NOMO-1 treated with dmso at 0.1 percent for 144 hours (cell line): ENCODE data around the gene KCNAB1.

Experiments
- DNase-seq: peaks from one replicate; lab custom pipeline; 2025; ENCODE audit not compliant: unreplicated experiment; lab: John Stamatoyannopoulos, UW

The KCNAB1 gene

DNA sequence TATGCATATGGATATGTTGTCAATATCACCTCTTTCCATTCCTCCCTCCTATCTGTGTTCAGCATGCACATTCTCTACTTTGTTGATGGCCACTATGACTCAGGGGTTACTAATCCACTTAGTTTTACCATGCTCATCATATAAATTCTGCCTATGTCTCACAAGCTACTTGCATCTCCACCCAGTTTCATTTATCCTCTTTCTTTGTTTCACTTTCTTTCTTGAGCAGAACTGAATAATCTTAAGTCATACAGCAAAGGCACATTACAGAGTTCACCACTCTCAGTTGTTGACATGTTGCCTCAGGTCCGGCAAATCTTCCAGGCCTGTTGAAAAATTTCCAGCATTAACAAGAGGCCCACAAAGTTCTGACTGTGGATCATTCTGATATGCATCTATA, 363.0 kb downstream of the KCNAB1 start:
- peak; percentile 80 for DNase-seq

DNA sequence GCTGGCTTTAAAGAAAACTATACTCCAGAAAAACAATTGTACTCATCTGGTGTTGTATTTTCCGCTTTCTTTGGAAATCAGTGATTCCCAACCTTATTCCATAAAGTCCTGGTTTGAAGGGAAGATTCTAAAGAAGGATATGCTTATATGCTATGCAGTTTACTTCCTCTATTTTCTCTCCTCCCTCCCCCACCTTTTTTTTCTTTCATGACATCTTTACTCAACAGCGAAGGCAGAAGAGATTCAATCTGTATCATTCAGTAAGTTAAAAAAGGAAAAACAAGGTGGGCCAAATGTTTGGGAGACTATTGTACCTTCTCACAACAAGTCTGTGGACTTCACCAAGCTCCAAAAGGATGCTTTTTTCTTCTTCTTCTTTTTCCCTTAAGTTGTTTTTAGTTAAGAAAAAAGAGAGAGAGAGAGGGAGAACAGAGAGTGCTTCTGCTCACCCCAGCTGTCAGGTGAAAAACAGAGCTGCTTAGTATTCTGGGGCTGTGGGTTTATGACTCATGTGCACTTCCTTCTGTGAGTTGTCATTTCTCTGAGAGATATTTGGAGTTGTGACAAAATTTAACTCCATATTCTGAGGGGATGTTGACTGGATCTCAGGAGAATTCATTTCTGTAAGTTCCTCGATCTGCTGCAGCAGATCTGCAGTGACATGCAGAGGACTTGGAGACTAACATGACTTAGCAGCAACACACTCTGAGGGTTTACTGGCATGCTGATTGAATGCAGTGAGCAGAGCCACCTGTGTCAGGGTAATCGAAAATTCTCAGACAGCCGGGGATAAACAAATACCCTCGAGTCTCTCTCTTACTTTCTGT, 363.8 kb downstream of the KCNAB1 start:
- peak; percentile 79 for DNase-seq

DNA sequence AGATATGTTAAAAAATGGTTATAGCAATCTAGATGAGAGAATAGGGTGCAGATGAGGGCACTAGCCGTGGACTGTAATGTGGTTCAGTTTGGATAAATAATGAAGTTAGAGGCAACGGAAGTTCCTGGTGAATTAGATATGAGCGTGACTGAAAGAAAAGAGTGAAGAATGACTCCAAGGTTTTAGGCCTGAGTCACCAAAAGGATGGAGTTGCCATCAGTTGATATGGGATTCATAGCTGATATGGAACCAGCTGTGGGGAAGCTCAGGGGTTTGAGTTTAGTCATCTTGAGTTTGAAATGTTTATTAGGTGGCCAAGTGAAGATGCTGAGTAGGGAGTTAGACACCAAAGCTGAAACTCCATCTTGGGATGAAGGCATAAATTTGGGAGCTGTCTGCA, 368.4 kb downstream of the KCNAB1 start:
- DNase-seq: no peak

DNA sequence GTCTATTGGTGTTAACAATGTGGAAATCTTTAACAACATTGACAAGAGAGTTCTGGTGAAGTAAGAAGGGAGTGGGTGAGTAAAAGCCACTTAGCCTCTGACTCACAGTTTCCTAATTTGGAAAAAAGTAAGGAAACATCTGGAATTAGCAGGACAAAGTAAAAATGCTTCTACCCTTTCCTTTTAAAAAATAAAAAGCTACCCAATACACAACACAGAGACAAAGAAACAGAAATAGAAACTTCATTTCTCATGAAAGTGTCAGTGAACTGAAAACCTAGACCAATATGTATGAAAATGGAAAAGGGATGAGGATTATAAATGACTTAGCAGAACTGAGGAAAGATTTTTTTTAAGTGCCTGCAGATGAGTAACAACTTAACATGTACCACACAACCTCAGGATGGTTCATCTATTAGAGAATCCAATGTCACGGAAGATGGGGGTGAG, 369.1 kb downstream of the KCNAB1 start:
- no peak for DNase-seq

DNA sequence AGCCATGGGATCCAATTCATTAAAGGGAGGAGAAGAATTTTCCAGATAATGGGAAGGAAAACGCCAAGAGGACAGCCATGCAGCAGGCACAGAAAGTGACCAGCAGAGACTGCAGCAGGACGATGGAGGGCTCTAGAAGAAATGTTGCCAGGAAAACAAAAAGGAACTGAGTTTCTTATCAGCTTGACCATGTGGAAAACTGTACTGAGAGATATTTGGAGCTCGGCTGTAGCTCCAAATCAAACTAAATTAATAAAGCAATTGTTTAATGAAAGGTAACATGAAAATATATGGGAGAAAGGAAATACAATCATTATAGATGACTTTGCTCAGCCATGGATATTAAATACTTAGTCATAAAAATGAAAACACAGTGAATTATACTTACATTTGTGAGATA, 370.8 kb downstream of the KCNAB1 start:
- DNase-seq: no peak

DNA sequence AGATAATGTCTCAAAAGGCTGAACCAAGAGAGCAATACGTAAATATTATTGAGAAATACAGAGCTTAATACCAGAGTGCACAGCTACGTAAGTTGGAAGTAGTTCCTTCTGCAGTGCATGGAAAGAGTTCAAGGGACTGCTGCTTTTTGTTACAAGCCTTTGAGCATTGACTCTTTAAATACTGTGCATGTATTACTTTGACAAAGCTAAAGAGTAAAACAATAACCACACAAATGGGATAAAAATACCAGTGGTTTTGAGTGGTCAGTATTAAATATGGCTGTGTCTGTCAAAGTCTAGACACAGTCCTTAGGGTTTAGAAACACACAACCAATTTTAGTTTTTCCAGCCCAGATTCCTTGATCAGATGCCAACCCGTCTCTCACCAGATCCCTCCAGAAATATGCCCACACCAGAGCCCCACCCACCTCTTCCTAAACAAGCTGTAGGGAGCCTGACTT, 372.5 kb downstream of the KCNAB1 start:
- no peak for DNase-seq

DNA sequence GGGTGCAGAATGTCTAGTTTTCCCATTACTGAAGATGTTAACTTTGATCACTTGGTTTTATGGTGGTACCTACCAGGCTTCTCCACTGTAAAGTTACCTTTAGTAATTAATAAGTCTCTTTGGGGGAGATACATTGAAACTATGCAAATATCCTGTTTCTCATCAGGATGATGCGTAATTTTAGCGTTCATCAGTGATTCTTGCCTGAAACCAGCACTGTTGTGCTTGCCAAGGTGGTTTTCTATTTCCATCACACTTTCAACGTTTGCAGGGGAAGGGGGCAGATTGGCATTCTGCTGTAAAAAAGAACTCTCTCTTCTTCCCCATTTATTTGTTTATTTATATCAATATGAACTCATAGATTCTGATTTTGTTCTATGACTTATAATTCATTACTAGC, 373.5 kb downstream of the KCNAB1 start:
- no peak for DNase-seq

DNA sequence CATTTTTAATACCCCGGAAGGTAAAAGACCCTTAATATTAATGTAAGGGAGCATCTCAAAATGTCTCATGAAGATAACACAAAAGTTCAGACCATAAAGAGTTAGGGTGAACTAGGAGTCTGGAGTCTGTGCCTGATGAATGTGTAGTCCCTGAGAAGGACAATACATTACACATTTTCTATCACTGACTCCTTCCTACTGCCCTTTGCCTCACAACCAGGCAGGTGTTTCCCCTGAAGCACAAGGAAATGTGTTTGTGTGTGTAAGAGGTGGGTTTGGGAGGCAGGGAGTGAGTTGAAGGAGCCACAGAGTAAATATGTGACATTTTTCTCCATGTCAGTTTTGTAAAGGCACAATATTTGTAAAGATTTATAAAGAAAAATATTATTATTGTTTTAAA, 375.4 kb downstream of the KCNAB1 start:
- no peak for DNase-seq

DNA sequence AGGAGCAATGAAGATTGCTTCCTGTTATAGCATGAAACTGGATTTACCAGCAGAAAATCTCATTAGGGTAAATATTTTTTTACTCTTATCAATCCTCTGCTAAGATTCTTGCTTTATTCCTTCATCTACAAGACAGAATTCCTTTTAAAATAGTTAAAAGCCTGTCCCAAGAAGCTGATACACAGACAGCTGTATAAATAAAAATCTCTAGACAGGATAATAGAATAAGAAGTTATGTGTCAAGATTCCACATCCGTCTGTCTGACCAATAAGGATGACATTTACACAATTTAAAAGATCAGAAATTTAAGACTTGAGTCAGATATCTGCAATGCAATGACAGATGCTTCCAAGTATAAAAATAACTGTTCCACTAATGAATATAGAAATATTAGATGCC, 376.9 kb downstream of the KCNAB1 start:
- no peak for DNase-seq

DNA sequence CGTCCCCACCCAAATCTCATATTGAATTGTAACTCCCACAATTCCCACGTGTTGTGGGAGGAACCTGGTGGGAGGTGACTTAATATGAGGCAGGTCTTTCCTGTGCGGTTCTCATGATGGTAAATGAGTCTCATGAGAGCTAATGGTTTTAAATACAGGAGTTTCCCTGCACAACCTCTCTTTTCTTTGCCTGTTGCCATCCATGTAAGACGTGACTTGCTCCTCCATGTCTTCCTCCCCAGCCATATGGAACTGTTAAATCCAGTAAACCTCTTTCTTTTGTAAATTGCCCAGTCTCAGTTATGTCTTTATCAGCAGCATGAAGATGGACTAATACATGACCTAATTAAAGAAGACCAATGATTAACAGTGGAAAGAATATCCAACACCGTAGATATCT, 377.9 kb downstream of the KCNAB1 start:
- DNase-seq: no peak

DNA sequence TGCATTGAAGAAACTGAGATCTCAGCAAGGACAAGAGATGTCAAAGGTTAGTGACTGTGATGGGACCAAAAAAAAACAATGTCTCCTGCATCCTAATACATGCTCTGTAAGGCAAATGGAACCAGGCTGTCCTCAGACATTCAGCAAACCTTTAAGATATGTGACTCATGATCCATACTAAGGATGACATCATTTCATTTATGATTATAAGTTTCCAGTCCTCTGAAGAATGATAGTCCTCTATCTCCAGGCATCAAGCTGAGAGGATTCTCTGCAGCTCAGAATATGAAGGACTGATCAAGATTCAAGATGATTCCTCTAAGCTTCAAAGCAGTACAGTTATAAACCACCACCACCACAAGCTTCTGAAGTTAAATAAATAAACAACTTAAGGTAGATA, 386.9 kb downstream of the KCNAB1 start:
- no peak for DNase-seq

DNA sequence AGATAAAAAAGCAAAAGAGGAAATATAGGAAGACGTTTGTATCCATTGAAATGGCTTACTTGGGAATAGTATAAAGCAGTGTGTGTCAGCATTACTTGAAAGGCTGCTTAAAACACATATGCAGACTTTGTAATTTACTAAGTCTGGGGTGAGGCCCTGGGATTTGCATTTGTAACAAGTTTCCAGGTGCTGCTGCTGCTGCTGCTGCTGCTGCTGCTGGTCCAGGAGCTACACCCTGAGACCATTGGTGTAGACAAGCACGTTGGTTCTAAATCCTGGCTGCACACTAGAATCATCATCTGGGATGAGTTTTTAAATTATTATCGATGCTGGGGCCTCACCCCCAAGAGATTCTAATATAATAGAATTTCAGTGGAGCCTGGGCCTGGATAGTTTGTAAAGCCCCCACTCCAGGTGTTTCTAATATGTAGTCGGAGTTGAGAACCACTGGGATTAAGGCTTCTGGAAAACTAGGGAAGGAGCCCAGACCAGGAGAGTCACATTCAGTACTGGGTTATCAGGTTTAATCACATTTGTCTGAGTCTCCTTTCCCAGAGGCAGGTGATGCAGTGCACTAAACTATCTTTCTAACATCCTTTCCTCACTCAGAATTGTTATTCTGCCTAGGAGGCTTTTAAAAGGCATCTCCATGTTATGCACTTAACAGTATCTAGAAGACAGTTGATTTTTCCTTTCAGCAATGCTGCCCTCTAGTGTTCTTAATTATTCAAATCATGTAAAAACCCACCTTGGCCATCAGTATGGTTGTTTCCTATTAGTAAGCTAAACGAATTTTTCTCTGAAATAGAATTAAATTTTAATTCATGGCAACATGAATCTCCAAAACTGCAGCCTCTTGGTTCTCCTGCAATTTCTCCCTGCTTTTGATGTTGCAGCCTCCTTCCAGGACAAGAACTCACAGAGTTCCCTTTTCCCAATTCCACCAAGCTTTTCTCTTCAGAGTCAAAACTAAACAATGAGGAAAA, 389.1 kb downstream of the KCNAB1 start:
- peak; percentile 6 for DNase-seq

DNA sequence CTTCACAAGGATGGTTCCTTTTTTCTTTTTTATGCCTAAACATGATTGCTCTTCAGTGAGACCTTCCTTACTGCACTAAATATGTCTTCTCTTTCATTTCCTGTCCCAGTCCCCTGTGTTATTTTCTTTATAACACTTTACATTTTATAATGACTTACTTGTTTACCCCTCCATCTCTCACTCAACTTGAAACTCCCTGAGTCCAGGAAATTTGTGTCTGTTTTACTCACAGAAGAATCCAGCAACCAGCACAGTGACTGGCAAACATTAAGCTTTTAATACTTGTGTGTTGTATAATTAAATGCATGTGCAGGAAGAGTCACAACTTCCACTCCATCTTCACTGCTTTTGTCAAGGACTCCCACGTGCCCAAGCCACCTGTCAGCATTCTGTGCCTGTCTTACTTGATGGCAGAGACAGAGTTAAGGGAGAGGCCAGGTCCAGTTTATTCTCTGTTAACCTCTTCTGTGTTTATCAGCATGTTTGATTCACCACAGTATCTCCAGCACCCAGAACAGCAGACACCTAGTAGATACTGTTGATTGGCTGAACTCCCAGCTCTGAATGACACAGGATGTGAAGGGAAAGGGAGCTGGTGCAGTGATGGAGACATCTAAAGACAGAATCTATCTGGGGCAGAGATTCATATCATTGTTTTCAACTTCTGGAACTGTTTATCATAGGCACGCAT, 391.8 kb downstream of the KCNAB1 start:
- no peak for DNase-seq

DNA sequence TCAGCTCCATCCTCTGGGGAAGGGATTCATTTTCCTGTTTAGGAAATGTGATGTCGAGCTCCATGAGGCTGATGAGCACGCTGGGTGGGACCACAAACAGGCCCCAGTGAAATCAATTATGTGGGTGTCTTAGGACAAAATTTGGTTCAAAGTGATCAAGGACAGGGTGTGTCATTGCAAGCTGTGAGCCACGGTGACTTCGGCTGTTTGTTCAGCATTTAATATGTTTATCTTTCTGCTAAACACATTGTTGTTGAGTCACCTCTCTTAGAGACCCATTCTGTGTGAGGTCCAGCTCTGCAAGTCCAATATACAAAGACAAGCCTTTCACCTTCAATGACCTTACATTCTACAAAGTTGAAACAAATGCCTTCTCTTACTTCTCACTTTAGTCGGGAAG, 393.2 kb downstream of the KCNAB1 start:
- DNase-seq: no peak

DNA sequence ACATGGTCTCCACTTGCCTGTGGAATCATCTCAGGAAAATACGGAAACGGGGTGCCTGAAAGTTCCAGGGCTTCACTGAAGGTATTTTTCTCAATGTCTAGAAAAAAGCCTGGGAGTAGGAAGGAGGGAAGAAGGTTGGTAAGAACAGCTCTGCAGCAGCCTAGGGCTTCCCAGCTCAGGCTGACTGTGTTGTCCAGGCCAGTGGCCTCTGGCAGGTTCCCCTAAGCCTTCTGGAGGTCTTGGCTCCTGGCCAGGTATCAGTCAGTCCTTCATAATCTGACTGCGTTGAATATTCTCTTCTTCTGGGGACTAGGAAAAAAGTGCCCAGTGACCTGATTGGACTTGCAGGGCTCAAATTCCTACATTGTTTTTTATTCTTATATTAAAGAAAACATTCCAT, 395.9 kb downstream of the KCNAB1 start:
- no peak for DNase-seq

DNA sequence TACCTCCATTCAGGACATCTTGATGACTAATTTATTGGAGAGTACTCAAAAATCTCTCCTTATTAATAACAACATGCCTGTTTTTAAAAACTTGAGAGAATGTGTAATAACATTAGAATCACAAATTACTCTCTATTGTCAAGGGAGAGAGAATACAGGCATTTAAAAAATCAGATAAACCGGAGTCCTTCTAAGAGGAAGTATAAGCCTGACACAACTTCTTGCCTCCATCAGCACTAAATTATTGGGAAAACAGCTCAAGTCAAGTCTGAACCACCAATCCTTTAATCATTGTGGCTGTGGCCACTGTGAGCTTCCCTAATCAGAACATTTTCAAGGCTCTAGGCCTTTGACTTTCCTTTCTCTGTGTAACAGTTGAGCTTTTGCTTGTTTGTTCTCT, 396.6 kb downstream of the KCNAB1 start:
- DNase-seq: peak; percentile 80

DNA sequence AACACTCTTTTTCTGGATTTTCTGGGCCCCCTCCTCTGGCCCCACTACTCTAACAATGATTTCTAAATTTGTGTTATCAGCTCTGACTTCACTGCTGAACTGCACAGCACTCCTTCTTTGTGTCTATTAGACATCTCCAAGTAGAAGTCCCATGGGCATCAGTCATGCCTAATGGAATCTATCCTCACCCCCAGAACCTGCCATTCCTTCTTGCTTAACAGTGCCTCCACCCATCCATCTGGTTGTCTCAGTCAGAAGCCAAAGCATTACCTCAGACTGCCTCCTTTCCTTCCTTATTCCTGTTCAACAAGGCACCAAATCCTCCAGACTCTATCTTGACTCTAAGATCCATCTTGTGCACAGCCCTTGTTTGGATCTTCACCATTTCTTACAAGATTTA, 398.3 kb downstream of the KCNAB1 start:
- no peak for DNase-seq

DNA sequence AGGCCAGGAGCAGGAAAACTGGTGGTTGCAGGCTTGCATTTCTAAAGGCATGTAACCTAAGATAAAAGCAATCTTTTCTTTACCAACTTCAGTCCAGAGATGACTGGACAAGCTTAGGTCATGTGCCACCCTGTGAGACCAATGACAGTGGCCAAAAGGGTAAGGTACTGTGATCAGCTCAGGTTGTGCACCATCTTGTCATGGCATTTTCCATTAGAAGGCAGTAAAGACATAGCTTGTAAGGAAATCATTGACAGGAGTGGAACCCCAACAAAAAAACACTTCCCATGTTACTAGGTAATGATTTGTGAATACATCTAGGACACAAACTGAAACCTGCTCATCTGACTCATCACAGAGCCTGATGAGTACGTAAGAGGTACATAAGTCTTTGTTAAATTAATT, 399.4 kb downstream of the KCNAB1 start:
- DNase-seq: no peak

DNA sequence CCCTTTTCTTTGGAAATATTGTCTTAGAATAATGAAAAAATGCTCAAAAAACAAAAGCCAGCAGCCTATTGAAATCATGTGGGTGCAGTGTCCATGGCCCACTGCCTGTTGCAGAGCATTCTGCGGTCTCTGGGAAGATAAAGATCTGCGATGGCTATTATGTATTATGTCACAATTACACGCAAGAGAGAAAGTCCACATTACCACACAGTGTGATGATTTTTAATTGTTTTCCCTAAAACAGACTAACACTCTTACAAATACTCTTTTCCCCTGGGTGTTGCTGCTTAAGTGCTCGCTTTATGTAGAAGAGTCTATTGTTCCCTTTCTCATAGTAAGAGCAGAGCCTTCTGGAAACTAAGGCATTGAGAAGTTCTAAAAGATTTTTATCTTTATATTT, 402.3 kb downstream of the KCNAB1 start:
- DNase-seq: peak; percentile 58

DNA sequence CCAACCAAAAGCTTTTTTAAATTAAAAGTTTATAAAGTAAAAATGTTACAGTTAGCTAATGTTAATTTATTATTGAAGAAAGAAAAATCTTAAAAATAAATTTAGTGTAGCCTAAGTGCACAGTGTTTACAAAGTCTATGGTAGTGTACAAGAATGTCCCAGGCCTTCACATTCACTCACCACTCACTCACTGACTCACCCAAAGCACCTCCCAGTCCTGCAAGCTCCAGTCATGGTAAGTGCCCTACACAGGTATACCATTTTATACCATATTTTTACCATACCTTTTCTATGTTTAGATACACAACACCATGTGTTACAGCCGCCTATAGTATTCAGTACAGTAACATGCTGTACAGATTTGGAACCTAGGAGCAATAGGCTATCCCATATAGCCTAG, 405.4 kb downstream of the KCNAB1 start:
- DNase-seq: no peak

DNA sequence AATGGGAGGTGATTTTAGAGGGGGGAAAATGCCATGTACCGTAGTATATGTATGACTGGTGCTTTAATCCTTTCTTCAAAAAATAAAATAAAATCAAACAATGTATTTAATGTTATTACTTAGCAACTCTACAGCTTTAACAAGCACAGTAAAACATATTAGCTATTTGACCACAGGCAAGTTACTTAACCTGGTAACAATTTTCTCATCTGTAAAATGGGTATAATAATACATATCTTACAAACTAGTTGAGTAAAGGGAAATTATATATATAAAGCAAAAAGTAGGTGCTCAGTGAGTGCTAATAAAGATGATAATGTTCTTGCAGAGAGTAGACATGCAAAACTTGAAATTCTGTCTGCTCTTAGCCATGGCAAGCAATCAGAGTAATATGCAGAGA, 406.7 kb downstream of the KCNAB1 start:
- DNase-seq: no peak
